C4-2B (cell line): Measurements from ENCODE around the gene PPL.
"Not testable (repeated sequence)": the region's sequence is repeated elsewhere in the genome, so short reads cannot be mapped to it uniquely, and the experiment has no call there.

Source experiments
- H3K27ac ChIP-seq: fragments of 450-650 bp; 2 replicates; pipeline ENCODE4 v1.5.1; 2017
- CTCF ChIP-seq: fragments of 450-650 bp; conservative IDR thresholded peaks from 2 replicates; pipeline ENCODE4 v1.5.1; 2017; ENCODE audit warnings: mild to moderate bottlenecking
- ZFX ChIP-seq: fragments of 450-650 bp; IDR thresholded peaks from 2 replicates; pipeline ENCODE4 v1.6.1; 2017

PPL gene

GRCh38 chr16:4904108-4904941, 32.6 kb downstream of the PPL start:
- TF ChIP-seq CTCF (no peak), ZFX (no peak)
- H3K27ac ChIP-seq = no peak overlapping the region

GRCh38 chr16:4902038-4902437, 34.9 kb downstream of the PPL start:
- no peak overlapping the region for H3K27ac ChIP-seq
- TF ChIP-seq ZFX (no peak), CTCF (no peak)

- TF ChIP-seq CTCF (no peak), ZFX (no peak)
- H3K27ac ChIP-seq = no peak overlapping the region
These were observed 36.2 kb downstream of the PPL start for GRCh38 chr16:4900750-4901149.

- no peak for TF ChIP-seq CTCF
- TF ChIP-seq ZFX = no peak
- no peak overlapping the region for H3K27ac ChIP-seq
These were observed 36.9 kb downstream of the PPL start for GRCh38 chr16:4900036-4900435.

- TF ChIP-seq CTCF (no peak), ZFX (no peak)
- H3K27ac ChIP-seq = no peak overlapping the region
These were observed 37.5 kb downstream of the PPL start for GRCh38 chr16:4899474-4899846.

GRCh38 chr16:4898811-4899473, 38.0 kb downstream of the PPL start:
- TF ChIP-seq ZFX (no peak), CTCF (no peak)
- H3K27ac ChIP-seq = no peak overlapping the region

GRCh38 chr16:4897328-4897727, 39.6 kb downstream of the PPL start:
- TF ChIP-seq CTCF = no peak
- no peak for TF ChIP-seq ZFX

GRCh38 chr16:4896761-4897160, 40.2 kb downstream of the PPL start:
- not testable (repeated sequence) for H3K27ac ChIP-seq

More at GRCh38 chr16:4897328-4897727, 39.6 kb downstream of the PPL start:
- no peak overlapping the region for H3K27ac ChIP-seq
